H9 (cell line): Measurements from ENCODE around the gene SLC14A1. TPM values are rescaled to one million over a fixed set of nuclear protein-coding genes. Genes with fewer than 3 reads are reported as not detected.

Experiments
- DNase-seq: peaks from one replicate; pipeline ENCODE4 v3.0.0-alpha.2; 2017
- H2AFZ ChIP-seq: one replicate; pipeline ENCODE4 v1.6.1; 2013; ENCODE audit warnings: mild to moderate bottlenecking, low read length, control low read depth, moderate library complexity
- H2AK5ac ChIP-seq: 2 replicates; pipeline ENCODE4 v1.6.1; 2013; ENCODE audit warnings: low read length, control low read depth, mixed read lengths; ENCODE audit not compliant: insufficient read length
- H2BK120ac ChIP-seq: one replicate; pipeline ENCODE4 v1.6.1; 2013; ENCODE audit warnings: low read depth, mild to moderate bottlenecking, low read length, control low read depth, inconsistent platforms; ENCODE audit not compliant: poor library complexity, severe bottlenecking
- H2BK12ac ChIP-seq: 2 replicates; pipeline ENCODE4 v1.6.1; 2013; ENCODE audit warnings: low read length, control low read depth, mixed read lengths, low read depth; ENCODE audit not compliant: insufficient read length
- H2BK15ac ChIP-seq: 2 replicates; pipeline ENCODE4 v1.6.1; 2013; ENCODE audit warnings: low read depth, low read length, control low read depth
- H2BK20ac ChIP-seq: one replicate; pipeline ENCODE4 v1.6.1; 2013; ENCODE audit warnings: low read depth, mild to moderate bottlenecking, low read length, control low read depth, inconsistent platforms; ENCODE audit not compliant: poor library complexity, severe bottlenecking
- H2BK5ac ChIP-seq: 2 replicates; pipeline ENCODE4 v1.6.1; 2013; ENCODE audit warnings: low read length, control low read depth, mixed read lengths; ENCODE audit not compliant: insufficient read length
- H3K14ac ChIP-seq: 2 replicates; pipeline ENCODE4 v1.6.1; 2013; ENCODE audit warnings: low read length, control low read depth; ENCODE audit not compliant: insufficient read depth
- H3K18ac ChIP-seq: 2 replicates; pipeline ENCODE4 v1.6.1; 2013; ENCODE audit warnings: low read depth, mild to moderate bottlenecking, mixed read lengths, low read length, control low read depth; ENCODE audit not compliant: insufficient read length
- H3K23ac ChIP-seq: 2 replicates; pipeline ENCODE4 v1.6.1; 2013; ENCODE audit warnings: low read length, control low read depth, mixed read lengths, low read depth; ENCODE audit not compliant: insufficient read length
- H3K23me2 ChIP-seq: 2 replicates; pipeline ENCODE4 v1.6.1; 2013; ENCODE audit warnings: low read depth, mild to moderate bottlenecking, mixed read lengths, low read length, control low read depth; ENCODE audit not compliant: insufficient read length, poor library complexity, severe bottlenecking
- H3K27ac ChIP-seq: 2 replicates; pipeline ENCODE4 v1.5.1; 2013; ENCODE audit warnings: low read length, control low read depth, mixed read lengths, low read depth; ENCODE audit not compliant: insufficient read length
- H3K27me3 ChIP-seq: 2 replicates; pipeline ENCODE4 v1.6.1; 2013; ENCODE audit warnings: low read length, control low read depth, inconsistent platforms; ENCODE audit not compliant: insufficient read depth
- H3K4ac ChIP-seq: 2 replicates; pipeline ENCODE4 v1.6.1; 2013; ENCODE audit warnings: low read depth, mild to moderate bottlenecking, control low read depth, inconsistent platforms, low read length, moderate library complexity
- H3K4me1 ChIP-seq: 2 replicates; pipeline ENCODE4 v1.6.1; 2013; ENCODE audit warnings: low read length, control low read depth, inconsistent platforms; ENCODE audit not compliant: insufficient read depth
- H3K4me2 ChIP-seq: 2 replicates; pipeline ENCODE4 v1.6.1; 2013; ENCODE audit warnings: low read length, control low read depth, mixed read lengths; ENCODE audit not compliant: insufficient read length, insufficient read depth
- H3K56ac ChIP-seq: 2 replicates; pipeline ENCODE4 v1.6.1; 2013; ENCODE audit warnings: low read depth, mild to moderate bottlenecking, mixed read lengths, low read length, control low read depth; ENCODE audit not compliant: insufficient read length
- H3K79me1 ChIP-seq: 2 replicates; pipeline ENCODE4 v1.6.1; 2013; ENCODE audit warnings: low read depth, mild to moderate bottlenecking, moderate library complexity, low read length, control low read depth, inconsistent platforms; ENCODE audit not compliant: insufficient read depth, poor library complexity, severe bottlenecking
- H3K79me2 ChIP-seq: 2 replicates; pipeline ENCODE4 v1.6.1; 2013; ENCODE audit warnings: low read length, control low read depth, inconsistent platforms; ENCODE audit not compliant: insufficient read depth
- H3K9ac ChIP-seq: 2 replicates; pipeline ENCODE4 v1.6.1; 2013; ENCODE audit warnings: low read length, control low read depth, mixed read lengths; ENCODE audit not compliant: insufficient read length; ENCODE audit errors: extremely low read depth
- H3K9me3 ChIP-seq: one replicate; pipeline ENCODE4 v1.6.1; 2013; ENCODE audit warnings: low read depth, low read length, inconsistent platforms; ENCODE audit not compliant: control insufficient read depth
- H3T11ph ChIP-seq: one replicate; pipeline ENCODE4 v1.6.1; 2013; ENCODE audit warnings: mild to moderate bottlenecking, low read length, control low read depth, inconsistent platforms
- H4K20me1 ChIP-seq: one replicate; pipeline ENCODE4 v1.6.1; 2013; ENCODE audit not compliant: control insufficient read depth, insufficient read length, insufficient read depth
- H4K5ac ChIP-seq: 2 replicates; pipeline ENCODE4 v1.6.1; 2013; ENCODE audit warnings: low read depth, mild to moderate bottlenecking, mixed read lengths, low read length, control low read depth; ENCODE audit not compliant: insufficient read length
- H4K8ac ChIP-seq: replicated peaks from 2 replicates; pipeline ENCODE4 v1.6.1; 2013; ENCODE audit warnings: low read length, control low read depth, mixed read lengths, low read depth; ENCODE audit not compliant: insufficient read length
- H4K91ac ChIP-seq: 2 replicates; pipeline ENCODE4 v1.6.1; 2013; ENCODE audit warnings: low read depth, mild to moderate bottlenecking, moderate library complexity, mixed read lengths, low read length, control low read depth; ENCODE audit not compliant: insufficient read length
- H3K27ac Mint-ChIP-seq, 3 experiments: 2 replicates in 2 of 3; 3 replicates in 1 of 3; pipeline ENCODE4 v1.8.0; 2020 to 2021; ENCODE audit warnings: mixed read lengths in 3 of 3, mild to moderate bottlenecking in 1 of 3, moderate library complexity in 1 of 3
- H3K27me3 Mint-ChIP-seq: 2 replicates; pipeline ENCODE4 v1.8.0; 2021; ENCODE audit warnings: low read depth, mild to moderate bottlenecking, moderate library complexity, mixed read lengths
- H3K36me3 Mint-ChIP-seq, 3 experiments: 2 replicates in 2 of 3; 3 replicates in 1 of 3; pipeline ENCODE4 v1.8.0; 2020 to 2021; ENCODE audit warnings: low read depth in 3 of 3, mixed read lengths in 3 of 3; ENCODE audit not compliant: insufficient read depth in 1 of 3
- H3K4me1 Mint-ChIP-seq, 2 experiments: 2 replicates each; pipeline ENCODE4 v1.8.0; 2020; ENCODE audit warnings: mixed read lengths in 2 of 2
- H3K4me3 Mint-ChIP-seq, 2 experiments: 2 replicates in 1 of 2; 3 replicates in 1 of 2; pipeline ENCODE4 v1.8.0; 2020 to 2021; ENCODE audit warnings: mild to moderate bottlenecking in 2 of 2, mixed read lengths in 2 of 2, moderate library complexity in 1 of 2
- H3K9me3 Mint-ChIP-seq, 2 experiments: 2 replicates in 1 of 2; 3 replicates in 1 of 2; pipeline ENCODE4 v1.8.0; 2020; ENCODE audit warnings: mild to moderate bottlenecking in 2 of 2, mixed read lengths in 2 of 2, moderate library complexity in 1 of 2
- WGBS: extraction: QIAGEN DNeasy Blood & Tissue Kit; methylation state at CpG from one replicate; pipeline ENCODE4 v1.1.7; 2013; ENCODE audit warnings: missing lambda C conversion rate, low lambda C conversion rate, mixed read lengths; ENCODE audit not compliant: insufficient read length; ENCODE audit errors: extremely low coverage; 5-methylcytosine and 5-hydroxymethylcytosine counted together
- total RNA-seq: library from RNA; stranded (reverse); gene quantifications from 2 replicates; pipeline ENCODE4 v1.2.1, GENCODE V29; 2021
- TF ChIP-seq, protein P1 (sequence below): fragments of 200-600 bp; sonication (generic); conservative IDR thresholded peaks from 3 replicates; pipeline ENCODE4 v1.8.0; 2021; ENCODE audit warnings: antibody characterized with exemption, mild to moderate bottlenecking

SLC14A1 gene
- total RNA-seq, 1 experiment from 2014 or later, result not detected

DNA sequence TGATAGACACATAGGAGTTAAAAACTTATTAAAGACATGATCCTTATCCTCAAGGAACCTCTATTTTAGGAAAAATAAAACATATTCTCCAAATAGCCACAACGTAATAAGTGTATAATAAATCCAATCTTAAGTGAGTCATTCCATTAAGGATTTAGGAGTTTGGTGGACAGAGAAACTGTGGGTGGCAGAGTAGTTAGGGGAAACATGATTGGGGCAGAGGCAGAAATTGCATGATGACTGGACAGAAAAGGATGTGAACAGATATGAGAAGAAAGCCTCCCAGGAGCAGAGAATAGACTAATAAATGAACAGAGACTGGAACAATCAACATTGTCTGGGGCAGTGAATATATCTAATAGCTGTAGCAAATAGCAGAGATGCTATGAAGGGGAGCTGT is 53.4 kb downstream of the SLC14A1 start:
- H3K4me1 Mint-ChIP-seq, result peaks cover under 1 to 4% of the 10 kb centered on the region in 2 experiments; a peak in 3 of 4 replicates
- Histone ChIP-seq H2BK5ac (no peak overlapping the region), H3K4ac (no peak overlapping the region), H3K23ac (no peak overlapping the region), H3K4me2 (no peak overlapping the region), H3K9me3 (no peaks in the 10 kb centered on the region), H3K18ac (no peak overlapping the region), H3K79me1 (no peaks in the 10 kb centered on the region), H3K27ac (no peak overlapping the region), H3K9ac (no peak overlapping the region), H3K23me2 (no peaks in the 10 kb centered on the region), H3T11ph (no peak overlapping the region), H2BK12ac (no peak overlapping the region), H4K8ac (no peak overlapping the region), H2AK5ac (no peak overlapping the region), H2AFZ (no peak overlapping the region), H3K27me3 (no peaks in the 10 kb centered on the region), H2BK20ac (no peak overlapping the region), H3K14ac (no peak overlapping the region), H4K5ac (no peak overlapping the region), H4K20me1 (no peaks in the 10 kb centered on the region), H3K56ac (no peak overlapping the region), H2BK15ac (no peak overlapping the region), H2BK120ac (no peak overlapping the region), H3K79me2 (no peaks in the 10 kb centered on the region), H4K91ac (no peak overlapping the region), H3K4me1 (no peaks in the 10 kb centered on the region; the same call in 1 of the 2 replicates)
- H3K27ac Mint-ChIP-seq, result no peak overlapping the region
- TF ChIP-seq, protein P1, sequence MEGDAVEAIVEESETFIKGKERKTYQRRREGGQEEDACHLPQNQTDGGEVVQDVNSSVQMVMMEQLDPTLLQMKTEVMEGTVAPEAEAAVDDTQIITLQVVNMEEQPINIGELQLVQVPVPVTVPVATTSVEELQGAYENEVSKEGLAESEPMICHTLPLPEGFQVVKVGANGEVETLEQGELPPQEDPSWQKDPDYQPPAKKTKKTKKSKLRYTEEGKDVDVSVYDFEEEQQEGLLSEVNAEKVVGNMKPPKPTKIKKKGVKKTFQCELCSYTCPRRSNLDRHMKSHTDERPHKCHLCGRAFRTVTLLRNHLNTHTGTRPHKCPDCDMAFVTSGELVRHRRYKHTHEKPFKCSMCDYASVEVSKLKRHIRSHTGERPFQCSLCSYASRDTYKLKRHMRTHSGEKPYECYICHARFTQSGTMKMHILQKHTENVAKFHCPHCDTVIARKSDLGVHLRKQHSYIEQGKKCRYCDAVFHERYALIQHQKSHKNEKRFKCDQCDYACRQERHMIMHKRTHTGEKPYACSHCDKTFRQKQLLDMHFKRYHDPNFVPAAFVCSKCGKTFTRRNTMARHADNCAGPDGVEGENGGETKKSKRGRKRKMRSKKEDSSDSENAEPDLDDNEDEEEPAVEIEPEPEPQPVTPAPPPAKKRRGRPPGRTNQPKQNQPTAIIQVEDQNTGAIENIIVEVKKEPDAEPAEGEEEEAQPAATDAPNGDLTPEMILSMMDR, result no peak
- no peak overlapping the region for H3K4me3 Mint-ChIP-seq
- peaks cover 2% of the 10 kb centered on the region in 2 experiments; a peak in 2 of 5 replicates for H3K9me3 Mint-ChIP-seq
- no peak for DNase-seq
- no peaks in the 10 kb centered on the region; the same call in 1 of the 2 replicates for H3K27me3 Mint-ChIP-seq
- peaks cover 0 to 4% (median 0%) of the 10 kb centered on the region in 3 experiments; a peak in 3 of 7 replicates for H3K36me3 Mint-ChIP-seq
- WGBS, result no CpG with 5 or more reads among the region's 1 CpG
